WTC11 (cell line): ENCODE measurements around the gene RALY. TPM values are rescaled to one million over a fixed set of nuclear protein-coding genes. Genes with fewer than 3 reads are reported as not detected.

ENCODE experiments used
- ATAC-seq: fragments of 200-7000 bp; cut with Tn5 transposase; 2 replicates; pipeline ENCODE4 v1.10.0; 2021; ENCODE audit warnings: mild to moderate bottlenecking, moderate library complexity
- CTCF ChIA-PET: fragments of 300-600 bp; sonication (Branson Sonifier 250); formaldehyde crosslinking; loops from one replicate; lab custom pipeline; 2021; ENCODE audit warnings: antibody characterized with exemption; lab: Charles Lee
- POLR2A ChIA-PET: fragments of 350-600 bp; sonication (Branson Sonifier 250); formaldehyde crosslinking; loops from one replicate; lab custom pipeline; 2021; ENCODE audit warnings: antibody characterized with exemption; lab: Charles Lee
- DNase-seq: peaks from one replicate; pipeline ENCODE4 v3.0.0; 2021; ENCODE audit warnings: low spot score
- H3K27ac Mint-ChIP-seq: 2 replicates; pipeline ENCODE4 v1.8.0; 2021; ENCODE audit warnings: mixed read lengths
- H3K27me3 Mint-ChIP-seq: 2 replicates; pipeline ENCODE4 v1.8.0; 2021; ENCODE audit warnings: low read depth, mild to moderate bottlenecking, moderate library complexity, mixed read lengths
- H3K36me3 Mint-ChIP-seq: 2 replicates; pipeline ENCODE4 v1.8.0; 2021; ENCODE audit warnings: mixed read lengths
- H3K4me1 Mint-ChIP-seq: 2 replicates; pipeline ENCODE4 v1.8.0; 2022; ENCODE audit warnings: mixed read lengths
- H3K4me3 Mint-ChIP-seq: 2 replicates; pipeline ENCODE4 v1.8.0; 2021; ENCODE audit warnings: mild to moderate bottlenecking, moderate library complexity, mixed read lengths
- H3K9me3 Mint-ChIP-seq: 2 replicates; pipeline ENCODE4 v1.8.0; 2021; ENCODE audit warnings: mixed read lengths
- CBFB ChIP-seq: sonication (generic); formaldehyde crosslinking; IDR thresholded peaks from 2 replicates; pipeline ENCODE4 v1.8.1; 2022; ENCODE audit warnings: mild to moderate bottlenecking, low read depth, missing genetic modification reagents
- E2F5 ChIP-seq: sonication (generic); formaldehyde crosslinking; IDR thresholded peaks from 2 replicates; pipeline ENCODE4 v1.8.1; 2022; ENCODE audit warnings: mild to moderate bottlenecking, moderate library complexity, missing genetic modification reagents
- ESRRA ChIP-seq: sonication (generic); formaldehyde crosslinking; IDR thresholded peaks from 2 replicates; pipeline ENCODE4 v1.8.1; 2022; ENCODE audit warnings: mild to moderate bottlenecking, missing genetic modification reagents, borderline replicate concordance
- IRF2 ChIP-seq: sonication (generic); formaldehyde crosslinking; IDR thresholded peaks from 2 replicates; pipeline ENCODE4 v1.8.0; 2022; ENCODE audit warnings: low read depth, missing genetic modification reagents, borderline replicate concordance
- MLX ChIP-seq: sonication (generic); formaldehyde crosslinking; IDR thresholded peaks from 2 replicates; pipeline ENCODE4 v1.8.1; 2023; ENCODE audit warnings: mild to moderate bottlenecking, missing genetic modification reagents, moderate library complexity
- PRDM15 ChIP-seq: sonication (generic); formaldehyde crosslinking; IDR thresholded peaks from 2 replicates; pipeline ENCODE4 v1.8.0; 2022; ENCODE audit warnings: missing genetic modification reagents
- SOX15 ChIP-seq: fragments of 250-450 bp; sonication (Bioruptor Pico); IDR thresholded peaks from 2 replicates; pipeline ENCODE4 v1.9.0; 2021; ENCODE audit warnings: mild to moderate bottlenecking
- TP53 ChIP-seq: sonication (generic); formaldehyde crosslinking; IDR thresholded peaks from 2 replicates; pipeline ENCODE4 v1.8.1; 2023; ENCODE audit warnings: mild to moderate bottlenecking, missing genetic modification reagents
- ZNF671 ChIP-seq: fragments of 250-450 bp; sonication (Bioruptor Pico); IDR thresholded peaks from 2 replicates; pipeline ENCODE4 v1.8.0; 2021; ENCODE audit warnings: mild to moderate bottlenecking
- ZSCAN18 ChIP-seq: fragments of 250-450 bp; sonication (Bioruptor Pico); IDR thresholded peaks from 2 replicates; pipeline ENCODE4 v2.1.2; 2022; ENCODE audit warnings: mild to moderate bottlenecking, moderate library complexity
- total RNA-seq: library from RNA; stranded (reverse); gene quantifications from 3 replicates; pipeline ENCODE4 v1.2.3, GENCODE V29; 2021
- TF ChIP-seq, protein P1 (sequence below): fragments of 250-450 bp; sonication (Bioruptor Pico); IDR thresholded peaks from 2 replicates; pipeline ENCODE4 v1.9.0; 2021; ENCODE audit warnings: mild to moderate bottlenecking
- TF ChIP-seq, protein P2 (sequence below): sonication (generic); formaldehyde crosslinking; IDR thresholded peaks from 2 replicates; pipeline ENCODE4 v1.8.1; 2022; ENCODE audit warnings: mild to moderate bottlenecking, missing genetic modification reagents, moderate library complexity, borderline replicate concordance
- TF ChIP-seq, protein P3 (sequence below): sonication (generic); formaldehyde crosslinking; IDR thresholded peaks from 2 replicates; pipeline ENCODE4 v1.8.1; 2022; ENCODE audit warnings: low read depth, mild to moderate bottlenecking, moderate library complexity, missing genetic modification reagents, borderline replicate concordance
- TF ChIP-seq, protein P4 (sequence below): sonication (generic); formaldehyde crosslinking; IDR thresholded peaks from 2 replicates; pipeline ENCODE4 v1.8.0; 2022; ENCODE audit warnings: mild to moderate bottlenecking, missing genetic modification reagents
- TF ChIP-seq, protein P5 (sequence below): sonication (generic); formaldehyde crosslinking; conservative IDR thresholded peaks from 2 replicates; pipeline ENCODE4 v1.8.1; 2023; ENCODE audit warnings: mild to moderate bottlenecking, low read depth, missing genetic modification reagents, moderate library complexity

Gene RALY
- total RNA-seq, 1 experiment from 2014 or later: 164 TPM

GRCh38 chr20:34098570-34098969, 104.9 kb downstream of the RALY start (continued):
- TF ChIP-seq ZSCAN18 (CRISPR knock-in tag) (no peak), SOX15 (no peak), CBFB (CRISPR knock-in tag) (no peak)
- TF ChIP-seq, protein P1, sequence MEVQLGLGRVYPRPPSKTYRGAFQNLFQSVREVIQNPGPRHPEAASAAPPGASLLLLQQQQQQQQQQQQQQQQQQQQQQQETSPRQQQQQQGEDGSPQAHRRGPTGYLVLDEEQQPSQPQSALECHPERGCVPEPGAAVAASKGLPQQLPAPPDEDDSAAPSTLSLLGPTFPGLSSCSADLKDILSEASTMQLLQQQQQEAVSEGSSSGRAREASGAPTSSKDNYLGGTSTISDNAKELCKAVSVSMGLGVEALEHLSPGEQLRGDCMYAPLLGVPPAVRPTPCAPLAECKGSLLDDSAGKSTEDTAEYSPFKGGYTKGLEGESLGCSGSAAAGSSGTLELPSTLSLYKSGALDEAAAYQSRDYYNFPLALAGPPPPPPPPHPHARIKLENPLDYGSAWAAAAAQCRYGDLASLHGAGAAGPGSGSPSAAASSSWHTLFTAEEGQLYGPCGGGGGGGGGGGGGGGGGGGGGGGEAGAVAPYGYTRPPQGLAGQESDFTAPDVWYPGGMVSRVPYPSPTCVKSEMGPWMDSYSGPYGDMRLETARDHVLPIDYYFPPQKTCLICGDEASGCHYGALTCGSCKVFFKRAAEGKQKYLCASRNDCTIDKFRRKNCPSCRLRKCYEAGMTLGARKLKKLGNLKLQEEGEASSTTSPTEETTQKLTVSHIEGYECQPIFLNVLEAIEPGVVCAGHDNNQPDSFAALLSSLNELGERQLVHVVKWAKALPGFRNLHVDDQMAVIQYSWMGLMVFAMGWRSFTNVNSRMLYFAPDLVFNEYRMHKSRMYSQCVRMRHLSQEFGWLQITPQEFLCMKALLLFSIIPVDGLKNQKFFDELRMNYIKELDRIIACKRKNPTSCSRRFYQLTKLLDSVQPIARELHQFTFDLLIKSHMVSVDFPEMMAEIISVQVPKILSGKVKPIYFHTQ (CRISPR knock-in tag): no peak

DNA sequence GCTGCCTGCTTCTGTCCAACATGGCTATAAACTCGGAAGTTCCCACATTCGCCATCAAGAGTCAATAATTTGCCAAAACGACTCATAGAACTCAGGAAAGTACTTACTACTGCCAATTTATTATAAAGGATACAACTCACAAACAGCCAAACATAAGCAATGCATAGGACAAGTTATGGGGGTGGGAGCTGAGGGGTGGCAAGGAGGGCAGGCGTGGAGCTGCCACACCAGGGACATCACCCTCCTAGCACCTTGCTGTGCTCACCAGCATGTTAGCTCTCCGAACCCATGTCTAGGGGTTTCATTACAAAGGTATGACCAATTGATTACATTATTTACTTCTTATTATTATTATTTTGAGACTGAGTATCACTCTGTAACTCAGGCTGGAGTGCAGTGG, 106.0 kb downstream of the RALY start:
- Mint-ChIP-seq H3K27ac (no peak overlapping the region), H3K9me3 (no peaks in the 10 kb centered on the region), H3K4me3 (no peak overlapping the region), H3K36me3 (peaks cover 90% of the 10 kb centered on the region), H3K27me3 (no peaks in the 10 kb centered on the region), H3K4me1 (no peaks in the 10 kb centered on the region)
- ChIA-PET CTCF (interaction anchor here (0.9 kb wide), 1 partner anchor 166 kb away, joined by 7 read pairs; no protein-coding TSS in a partner anchor), POLR2A (interaction anchor here (1.1 to 1.8 kb wide), 2 partner anchors 9 to 13 kb away, joined by 3 to 5 read pairs; partner anchors contain the start of gene EIF2S2)
- no peak for DNase-seq
- no peak for ATAC-seq
- TF ChIP-seq ESRRA (CRISPR knock-in tag): no peak
- TF ChIP-seq MLX (CRISPR knock-in tag): no peak
- TF ChIP-seq, protein P2, sequence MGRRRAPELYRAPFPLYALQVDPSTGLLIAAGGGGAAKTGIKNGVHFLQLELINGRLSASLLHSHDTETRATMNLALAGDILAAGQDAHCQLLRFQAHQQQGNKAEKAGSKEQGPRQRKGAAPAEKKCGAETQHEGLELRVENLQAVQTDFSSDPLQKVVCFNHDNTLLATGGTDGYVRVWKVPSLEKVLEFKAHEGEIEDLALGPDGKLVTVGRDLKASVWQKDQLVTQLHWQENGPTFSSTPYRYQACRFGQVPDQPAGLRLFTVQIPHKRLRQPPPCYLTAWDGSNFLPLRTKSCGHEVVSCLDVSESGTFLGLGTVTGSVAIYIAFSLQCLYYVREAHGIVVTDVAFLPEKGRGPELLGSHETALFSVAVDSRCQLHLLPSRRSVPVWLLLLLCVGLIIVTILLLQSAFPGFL (CRISPR knock-in tag): no peak
- no peak for TF ChIP-seq TP53 (CRISPR knock-in tag)
- no peak for TF ChIP-seq ZNF671 (CRISPR knock-in tag)
- TF ChIP-seq PRDM15 (CRISPR knock-in tag): no peak

DNA sequence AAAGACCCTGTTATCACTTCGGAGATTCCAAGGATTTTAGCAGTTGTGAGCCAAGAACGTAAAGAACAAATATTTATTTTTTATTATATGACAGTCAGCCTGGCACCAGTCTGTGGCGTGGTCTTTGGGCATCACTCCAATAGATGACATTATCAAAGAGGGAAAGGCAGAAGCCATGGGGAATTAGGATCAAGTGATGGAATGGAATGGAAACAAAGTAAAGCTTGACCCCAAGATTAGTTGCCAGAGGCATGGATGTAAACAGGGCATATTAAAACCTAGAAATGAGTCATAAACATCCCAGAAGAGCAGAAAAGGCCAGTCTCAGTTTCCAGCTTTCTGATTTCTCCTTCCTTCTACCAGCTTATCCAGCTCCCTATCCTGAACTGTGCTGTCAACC, 106.9 kb downstream of the RALY start:
- no peak overlapping the region for H3K27ac Mint-ChIP-seq
- POLR2A ChIA-PET: interaction anchor here (1.1 to 1.8 kb wide), 2 partner anchors 8 to 12 kb away, joined by 3 to 5 read pairs; partner anchors contain the start of gene EIF2S2
- H3K9me3 Mint-ChIP-seq: no peaks in the 10 kb centered on the region
- ATAC-seq (no peak), DNase-seq (no peak)
- TF ChIP-seq, protein P3, sequence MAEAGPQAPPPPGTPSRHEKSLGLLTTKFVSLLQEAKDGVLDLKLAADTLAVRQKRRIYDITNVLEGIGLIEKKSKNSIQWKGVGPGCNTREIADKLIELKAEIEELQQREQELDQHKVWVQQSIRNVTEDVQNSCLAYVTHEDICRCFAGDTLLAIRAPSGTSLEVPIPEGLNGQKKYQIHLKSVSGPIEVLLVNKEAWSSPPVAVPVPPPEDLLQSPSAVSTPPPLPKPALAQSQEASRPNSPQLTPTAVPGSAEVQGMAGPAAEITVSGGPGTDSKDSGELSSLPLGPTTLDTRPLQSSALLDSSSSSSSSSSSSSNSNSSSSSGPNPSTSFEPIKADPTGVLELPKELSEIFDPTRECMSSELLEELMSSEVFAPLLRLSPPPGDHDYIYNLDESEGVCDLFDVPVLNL (CRISPR knock-in tag): no peak
- TF ChIP-seq, protein P4, sequence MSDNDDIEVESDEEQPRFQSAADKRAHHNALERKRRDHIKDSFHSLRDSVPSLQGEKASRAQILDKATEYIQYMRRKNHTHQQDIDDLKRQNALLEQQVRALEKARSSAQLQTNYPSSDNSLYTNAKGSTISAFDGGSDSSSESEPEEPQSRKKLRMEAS: no peak
- TF ChIP-seq E2F5 (no peak), IRF2 (CRISPR knock-in tag) (no peak)
- TF ChIP-seq, protein P5, sequence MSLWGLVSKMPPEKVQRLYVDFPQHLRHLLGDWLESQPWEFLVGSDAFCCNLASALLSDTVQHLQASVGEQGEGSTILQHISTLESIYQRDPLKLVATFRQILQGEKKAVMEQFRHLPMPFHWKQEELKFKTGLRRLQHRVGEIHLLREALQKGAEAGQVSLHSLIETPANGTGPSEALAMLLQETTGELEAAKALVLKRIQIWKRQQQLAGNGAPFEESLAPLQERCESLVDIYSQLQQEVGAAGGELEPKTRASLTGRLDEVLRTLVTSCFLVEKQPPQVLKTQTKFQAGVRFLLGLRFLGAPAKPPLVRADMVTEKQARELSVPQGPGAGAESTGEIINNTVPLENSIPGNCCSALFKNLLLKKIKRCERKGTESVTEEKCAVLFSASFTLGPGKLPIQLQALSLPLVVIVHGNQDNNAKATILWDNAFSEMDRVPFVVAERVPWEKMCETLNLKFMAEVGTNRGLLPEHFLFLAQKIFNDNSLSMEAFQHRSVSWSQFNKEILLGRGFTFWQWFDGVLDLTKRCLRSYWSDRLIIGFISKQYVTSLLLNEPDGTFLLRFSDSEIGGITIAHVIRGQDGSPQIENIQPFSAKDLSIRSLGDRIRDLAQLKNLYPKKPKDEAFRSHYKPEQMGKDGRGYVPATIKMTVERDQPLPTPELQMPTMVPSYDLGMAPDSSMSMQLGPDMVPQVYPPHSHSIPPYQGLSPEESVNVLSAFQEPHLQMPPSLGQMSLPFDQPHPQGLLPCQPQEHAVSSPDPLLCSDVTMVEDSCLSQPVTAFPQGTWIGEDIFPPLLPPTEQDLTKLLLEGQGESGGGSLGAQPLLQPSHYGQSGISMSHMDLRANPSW (CRISPR knock-in tag): no peak
- CTCF ChIA-PET: interaction anchor here (0.6 to 0.9 kb wide), 2 partner anchors 167 to 418 kb away, joined by 3 to 7 read pairs; no protein-coding TSS in a partner anchor
- H3K36me3 Mint-ChIP-seq: peaks cover 91% of the 10 kb centered on the region
- no peak overlapping the region for H3K4me3 Mint-ChIP-seq
- no peaks in the 10 kb centered on the region for H3K27me3 Mint-ChIP-seq
- no peaks in the 10 kb centered on the region for H3K4me1 Mint-ChIP-seq
